ENCODE results near the gene TMEM237. TPM values are rescaled to one million over a fixed set of nuclear protein-coding genes. Genes with fewer than 3 reads are reported as not detected.
A peak's percentile ranks its signal among the peaks of the same experiment; 100 is the strongest.

TMEM237 gene
- total RNA-seq, 1 experiment from 2014 or later, result 32.8 TPM

- H3K27me3 ChIP-seq (ENCODE audit: low read length), result no peaks in the 10 kb centered on the region
- POLR2A ChIA-PET (ENCODE audit: unreplicated experiment), result no interaction called here
- intact Hi-C loops (cut with micrococcal nuclease), result no loop called here
- no peaks in the 10 kb centered on the region for H3K36me3 ChIP-seq (ENCODE audit: low read depth, low read length)
- no peaks in the 10 kb centered on the region for H3K79me2 ChIP-seq (ENCODE audit: low read length)
- TF ChIP-seq CTCF (conservative IDR thresholded peaks at IDR 0.05; ENCODE audit: low read depth, low read length), result peak; percentile 78
- no peak for TF ChIP-seq EZH2phosphoT487 (IDR thresholded peaks at IDR 0.05; ENCODE audit: borderline replicate concordance, low read length)
- peak; percentile 64; the same call in 1 of the 2 replicates for ATAC-seq
- no peak overlapping the region for H3K4me2 ChIP-seq (ENCODE audit: low read length)
- no peak overlapping the region for H3K4me3 ChIP-seq (ENCODE audit: low read length)
- no peaks in the 10 kb centered on the region for H4K20me1 ChIP-seq (ENCODE audit: low read length)
- H2AFZ ChIP-seq (ENCODE audit: low read length), result no peak overlapping the region
- H3K9me3 ChIP-seq (ENCODE audit: low read length), result no peaks in the 10 kb centered on the region
- DNase-seq, result peak; percentile 54
- CTCF ChIA-PET, result no interaction called here
- H3K9me2 ChIP-seq (replicated peaks; ENCODE audit: low read length), result no peaks in the 10 kb centered on the region
- no peak overlapping the region for H3K27ac ChIP-seq (ENCODE audit: low read length)
- H3F3A ChIP-seq (ENCODE audit: low read length, unreplicated experiment), result no peaks in the 10 kb centered on the region
- no TSS peak for BruUV-seq (replicated peaks)
- no peaks in the 10 kb centered on the region for H3K4me1 ChIP-seq (ENCODE audit: insufficient read depth, low read length)
- no peak overlapping the region for H3K9ac ChIP-seq (ENCODE audit: low read length)
Observed at GRCh38 chr2:201680743-201681142, 37.4 kb upstream of the TMEM237 start.

- no peaks in the 10 kb centered on the region for H3K4me1 ChIP-seq (ENCODE audit: insufficient read depth, low read length)
- no peaks in the 10 kb centered on the region for H3F3A ChIP-seq (ENCODE audit: low read length, unreplicated experiment)
- H3K36me3 ChIP-seq (ENCODE audit: low read depth, low read length), result no peaks in the 10 kb centered on the region
- no peaks in the 10 kb centered on the region for H4K20me1 ChIP-seq (ENCODE audit: low read length)
- no peak overlapping the region for H3K4me2 ChIP-seq (ENCODE audit: low read length)
- no peaks in the 10 kb centered on the region for H3K9me3 ChIP-seq (ENCODE audit: low read length)
- intact Hi-C loops (cut with micrococcal nuclease), result no loop called here
- H3K4me3 ChIP-seq (ENCODE audit: low read length), result no peak overlapping the region
- DNase-seq (no peak), ATAC-seq (no peak)
- H3K27ac ChIP-seq (ENCODE audit: low read length), result no peak overlapping the region
- no peaks in the 10 kb centered on the region for H3K27me3 ChIP-seq (ENCODE audit: low read length)
- TF ChIP-seq CTCF (conservative IDR thresholded peaks at IDR 0.05; ENCODE audit: low read depth, low read length), result no peak
- BruUV-seq (replicated peaks), result no TSS peak
- H3K79me2 ChIP-seq (ENCODE audit: low read length), result no peaks in the 10 kb centered on the region
- H3K9ac ChIP-seq (ENCODE audit: low read length), result no peak overlapping the region
- H3K9me2 ChIP-seq (replicated peaks; ENCODE audit: low read length), result no peaks in the 10 kb centered on the region
- no peak overlapping the region for H2AFZ ChIP-seq (ENCODE audit: low read length)
- POLR2A ChIA-PET (ENCODE audit: unreplicated experiment), result no interaction called here
- CTCF ChIA-PET, result no interaction called here
Observed at GRCh38 chr2:201678401-201678800, 35.1 kb upstream of the TMEM237 start.

GRCh38 chr2:201675454-201675853 is 32.2 kb upstream of the TMEM237 start:
- Histone ChIP-seq H3K4me3 (ENCODE audit: low read length) (no peak overlapping the region), H3K9ac (ENCODE audit: low read length) (no peak overlapping the region), H3K36me3 (ENCODE audit: low read depth, low read length) (no peaks in the 10 kb centered on the region), H3K27ac (ENCODE audit: low read length) (no peak overlapping the region), H3K9me2 (replicated peaks; ENCODE audit: low read length) (no peaks in the 10 kb centered on the region), H3K27me3 (ENCODE audit: low read length) (no peaks in the 10 kb centered on the region), H3K79me2 (ENCODE audit: low read length) (no peaks in the 10 kb centered on the region), H3K4me2 (ENCODE audit: low read length) (no peak overlapping the region), H3K9me3 (ENCODE audit: low read length) (no peaks in the 10 kb centered on the region), H3F3A (ENCODE audit: low read length, unreplicated experiment) (no peaks in the 10 kb centered on the region), H4K20me1 (ENCODE audit: low read length) (no peaks in the 10 kb centered on the region), H3K4me1 (ENCODE audit: insufficient read depth, low read length) (no peaks in the 10 kb centered on the region), H2AFZ (ENCODE audit: low read length) (no peak overlapping the region)
- DNase-seq (no peak), ATAC-seq (no peak)
- BruUV-seq (replicated peaks), result no TSS peak
- POLR2A ChIA-PET (ENCODE audit: unreplicated experiment), result no interaction called here
- intact Hi-C loops (cut with micrococcal nuclease), result no loop called here
- no peak for TF ChIP-seq CTCF (conservative IDR thresholded peaks at IDR 0.05; ENCODE audit: low read depth, low read length)
- TF ChIP-seq EZH2 (IDR thresholded peaks at IDR 0.05; ENCODE audit: low read length, unreplicated experiment), result no peak
- no peak for TF ChIP-seq EZH2phosphoT487 (IDR thresholded peaks at IDR 0.05; ENCODE audit: borderline replicate concordance, low read length)
- CTCF ChIA-PET, result no interaction called here

Measured in PC-3 (cell line).